GM21528 (cell line): ENCODE measurements around the gene CCDC24.

Source experiments
- ATAC-seq: cut with Tn5 transposase; IDR thresholded peaks from one replicate; pipeline ENCODE4 v1.9.1; 2021; ENCODE audit warnings: mild to moderate bottlenecking, moderate library complexity; ENCODE audit not compliant: unreplicated experiment, low FRiP score

The CCDC24 gene

GRCh38 chr1:43962324-43962723 is 29.1 kb upstream of the CCDC24 start:
- ATAC-seq = no peak

GRCh38 chr1:43963006-43963405 is 28.4 kb upstream of the CCDC24 start:
- ATAC-seq = no peak

GRCh38 chr1:43963890-43964289 is 27.5 kb upstream of the CCDC24 start:
- no peak for ATAC-seq

GRCh38 chr1:43965316-43965715 is 26.1 kb upstream of the CCDC24 start:
- ATAC-seq = no peak

GRCh38 chr1:43968348-43968948 is 23.0 kb upstream of the CCDC24 start:
- no peak for ATAC-seq

- no peak for ATAC-seq
Observed at GRCh38 chr1:43969416-43969745, 22.0 kb upstream of the CCDC24 start.

- peak; percentile 69 for ATAC-seq
Observed at GRCh38 chr1:43969746-43970466, 21.5 kb upstream of the CCDC24 start, which contains the start of gene DPH2. DPH2 (plus strand) TSS chr1:43970010; CDS start chr1:43970176, 166 bp downstream.

- no peak for ATAC-seq
Observed at GRCh38 chr1:43970502-43970901, 20.9 kb upstream of the CCDC24 start.

GRCh38 chr1:43970911-43971310 is 20.5 kb upstream of the CCDC24 start:
- no peak for ATAC-seq

GRCh38 chr1:43971336-43971980 is 19.9 kb upstream of the CCDC24 start:
- no peak for ATAC-seq

- no peak for ATAC-seq
Observed at GRCh38 chr1:43973981-43974442, 17.4 kb upstream of the CCDC24 start.

- peak; percentile 68 for ATAC-seq
Observed at GRCh38 chr1:43974443-43975248, 16.8 kb upstream of the CCDC24 start, which contains the start of gene ATP6V0B. ATP6V0B (plus strand) TSS chr1:43974960; CDS start chr1:43975041, 81 bp downstream.

GRCh38 chr1:43975249-43975961 is 16.0 kb upstream of the CCDC24 start:
- ATAC-seq = no peak

- ATAC-seq = no peak
Observed at GRCh38 chr1:43976045-43976444, 15.4 kb upstream of the CCDC24 start.

- ATAC-seq = no peak
Observed at GRCh38 chr1:43976890-43977289, 14.5 kb upstream of the CCDC24 start.

GRCh38 chr1:43977376-43978263 is 13.8 kb upstream of the CCDC24 start:
- ATAC-seq = no peak

- ATAC-seq = no peak
Observed at GRCh38 chr1:43978264-43978550, 13.2 kb upstream of the CCDC24 start.

- no peak for ATAC-seq
Observed at GRCh38 chr1:43978551-43979260, 12.7 kb upstream of the CCDC24 start, which contains the start of gene B4GALT2. B4GALT2 (plus strand) TSS chr1:43979210; CDS start chr1:43981161, 1,951 bp downstream.

- no peak for ATAC-seq
Observed at GRCh38 chr1:43979261-43979527, 12.2 kb upstream of the CCDC24 start.
